GM11168 (cell line): ENCODE results near the gene DTYMK.

ENCODE experiments used
- in situ Hi-C: fragments of 300-500 bp; cut with MboI; formaldehyde crosslinking; loops from one replicate; pipeline ENCODE4 v1.12.0; 2022; ENCODE audit warnings: low sequenced_read_pairs; ENCODE audit not compliant: unreplicated experiment

Gene DTYMK

GRCh38 chr2:241708879-241709278 lies 22.3 kb upstream of the DTYMK start:
- in situ Hi-C loops, result no loop called here

- in situ Hi-C loops, result no loop called here
Observed at GRCh38 chr2:241706537-241706936, 19.9 kb upstream of the DTYMK start.

GRCh38 chr2:241703032-241703604 lies 16.5 kb upstream of the DTYMK start:
- in situ Hi-C loops, result no loop called here

GRCh38 chr2:241702155-241703031 lies 15.8 kb upstream of the DTYMK start:
- in situ Hi-C loops, result no loop called here

- in situ Hi-C loops, result no loop called here
Observed at GRCh38 chr2:241701399-241702154, 15.0 kb upstream of the DTYMK start, which contains the start of gene ING5. Gene ING5, plus strand, starts transcription at chr2:241702039. Its CDS starts 27 bp downstream, at chr2:241702066.

- in situ Hi-C loops, result no loop called here
Observed at GRCh38 chr2:241701149-241701398, 14.5 kb upstream of the DTYMK start.

GRCh38 chr2:241695651-241696050 lies 9.0 kb upstream of the DTYMK start:
- in situ Hi-C loops, result no loop called here

- in situ Hi-C loops, result no loop called here
Observed at GRCh38 chr2:241692448-241692847, 5.8 kb upstream of the DTYMK start.

- in situ Hi-C loops, result no loop called here
Observed at GRCh38 chr2:241690202-241690717, 3.6 kb upstream of the DTYMK start.

GRCh38 chr2:241689306-241689705 lies 2.7 kb upstream of the DTYMK start:
- in situ Hi-C loops, result no loop called here

GRCh38 chr2:241686324-241686649 lies 328 bp downstream of the DTYMK start:
- in situ Hi-C loops, result no loop called here

GRCh38 chr2:241680827-241681599 lies 5.6 kb downstream of the DTYMK start:
- in situ Hi-C loops, result no loop called here

GRCh38 chr2:241680044-241680443 lies 6.6 kb downstream of the DTYMK start:
- in situ Hi-C loops, result no loop called here

- in situ Hi-C loops, result no loop called here
Observed at GRCh38 chr2:241678784-241679540, 7.7 kb downstream of the DTYMK start.

GRCh38 chr2:241678307-241678706 lies 8.3 kb downstream of the DTYMK start:
- in situ Hi-C loops, result no loop called here

GRCh38 chr2:241677392-241677791 lies 9.2 kb downstream of the DTYMK start:
- in situ Hi-C loops, result no loop called here

GRCh38 chr2:241676665-241677064 lies 9.9 kb downstream of the DTYMK start:
- in situ Hi-C loops, result no loop called here

- in situ Hi-C loops, result no loop called here
Observed at GRCh38 chr2:241675885-241676284, 10.7 kb downstream of the DTYMK start.

- in situ Hi-C loops, result no loop called here
Observed at GRCh38 chr2:241673797-241674725, 12.6 kb downstream of the DTYMK start.
